PFSK-1 (cell line): ENCODE data around the gene ROBO1.
A peak's percentile ranks its signal among the peaks of the same experiment; 100 is the strongest.

Experiments
- FOXP2 ChIP-seq: optimal IDR thresholded peaks from 2 replicates; pipeline ENCODE3; 2011; ENCODE audit warnings: borderline replicate concordance, control low read depth, inconsistent platforms; ENCODE audit not compliant: insufficient read depth; ENCODE audit errors: extremely low read length, extremely low read depth
- POLR2AphosphoS5 ChIP-seq: IDR thresholded peaks from 2 replicates; pipeline ENCODE4 v1.6.1; 2012; ENCODE audit warnings: low read depth, mild to moderate bottlenecking, control low read depth, low read length, moderate library complexity
- SIN3A ChIP-seq: IDR thresholded peaks from 2 replicates; pipeline ENCODE4 v1.6.1; 2012; ENCODE audit warnings: mild to moderate bottlenecking, low read length, moderate library complexity, borderline replicate concordance; ENCODE audit not compliant: insufficient read depth
- TAF1 ChIP-seq: IDR thresholded peaks from 2 replicates; pipeline ENCODE4 v1.6.1; 2012; ENCODE audit warnings: low read length, control low read depth, borderline replicate concordance; ENCODE audit not compliant: insufficient read depth
- TF ChIP-seq, protein P1 (sequence below), 2 experiments: IDR thresholded peaks; 2 replicates each; pipeline versions ENCODE4 v1.6.1 to v1.8.0; 2011 to 2012; ENCODE audit warnings: low read depth in 2 of 2, low read length in 2 of 2, control low read depth in 1 of 2, inconsistent platforms in 1 of 2, mild to moderate bottlenecking in 1 of 2, moderate library complexity in 1 of 2; ENCODE audit not compliant: insufficient read depth in 1 of 2

ROBO1 gene

DNA sequence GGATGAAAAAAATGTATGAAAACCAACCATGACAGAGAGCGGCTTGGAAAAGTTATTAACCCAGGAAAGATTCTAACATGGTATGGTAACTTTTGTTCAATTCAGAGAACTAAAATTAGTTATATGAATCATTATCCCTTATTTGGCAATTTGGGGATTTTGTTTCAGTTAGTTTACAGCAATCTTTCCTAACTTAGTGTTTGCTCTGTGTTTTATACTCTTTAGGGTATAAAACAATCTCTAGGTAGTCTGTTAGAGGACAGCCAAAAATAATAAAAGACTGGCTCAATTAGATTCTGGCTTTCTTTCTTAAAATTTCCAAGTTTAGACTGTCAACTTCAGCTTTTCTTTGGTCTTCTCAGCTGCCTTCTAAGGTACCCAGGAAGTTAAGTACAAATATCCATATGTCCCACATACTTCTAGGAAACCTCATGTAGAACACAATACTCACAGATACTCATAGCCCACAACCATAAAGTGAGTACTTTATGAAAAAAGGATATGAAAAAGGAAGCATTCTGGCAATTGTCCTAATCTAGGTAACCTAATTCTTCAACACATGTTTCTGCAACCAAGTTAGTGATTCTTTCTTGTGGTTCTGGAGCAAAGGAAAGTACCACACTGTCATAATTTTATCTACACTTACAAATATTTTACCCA is 849.3 kb downstream of the ROBO1 start:
- TF ChIP-seq SIN3A (no peak), POLR2AphosphoS5 (no peak), FOXP2 (no peak)
- TF ChIP-seq, protein P1, sequence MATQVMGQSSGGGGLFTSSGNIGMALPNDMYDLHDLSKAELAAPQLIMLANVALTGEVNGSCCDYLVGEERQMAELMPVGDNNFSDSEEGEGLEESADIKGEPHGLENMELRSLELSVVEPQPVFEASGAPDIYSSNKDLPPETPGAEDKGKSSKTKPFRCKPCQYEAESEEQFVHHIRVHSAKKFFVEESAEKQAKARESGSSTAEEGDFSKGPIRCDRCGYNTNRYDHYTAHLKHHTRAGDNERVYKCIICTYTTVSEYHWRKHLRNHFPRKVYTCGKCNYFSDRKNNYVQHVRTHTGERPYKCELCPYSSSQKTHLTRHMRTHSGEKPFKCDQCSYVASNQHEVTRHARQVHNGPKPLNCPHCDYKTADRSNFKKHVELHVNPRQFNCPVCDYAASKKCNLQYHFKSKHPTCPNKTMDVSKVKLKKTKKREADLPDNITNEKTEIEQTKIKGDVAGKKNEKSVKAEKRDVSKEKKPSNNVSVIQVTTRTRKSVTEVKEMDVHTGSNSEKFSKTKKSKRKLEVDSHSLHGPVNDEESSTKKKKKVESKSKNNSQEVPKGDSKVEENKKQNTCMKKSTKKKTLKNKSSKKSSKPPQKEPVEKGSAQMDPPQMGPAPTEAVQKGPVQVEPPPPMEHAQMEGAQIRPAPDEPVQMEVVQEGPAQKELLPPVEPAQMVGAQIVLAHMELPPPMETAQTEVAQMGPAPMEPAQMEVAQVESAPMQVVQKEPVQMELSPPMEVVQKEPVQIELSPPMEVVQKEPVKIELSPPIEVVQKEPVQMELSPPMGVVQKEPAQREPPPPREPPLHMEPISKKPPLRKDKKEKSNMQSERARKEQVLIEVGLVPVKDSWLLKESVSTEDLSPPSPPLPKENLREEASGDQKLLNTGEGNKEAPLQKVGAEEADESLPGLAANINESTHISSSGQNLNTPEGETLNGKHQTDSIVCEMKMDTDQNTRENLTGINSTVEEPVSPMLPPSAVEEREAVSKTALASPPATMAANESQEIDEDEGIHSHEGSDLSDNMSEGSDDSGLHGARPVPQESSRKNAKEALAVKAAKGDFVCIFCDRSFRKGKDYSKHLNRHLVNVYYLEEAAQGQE (IDR thresholded peaks at IDR 0.05; ENCODE audit: insufficient read depth in 1 of 2, low read depth in 2 of 2, low read length in 2 of 2): no peak

DNA sequence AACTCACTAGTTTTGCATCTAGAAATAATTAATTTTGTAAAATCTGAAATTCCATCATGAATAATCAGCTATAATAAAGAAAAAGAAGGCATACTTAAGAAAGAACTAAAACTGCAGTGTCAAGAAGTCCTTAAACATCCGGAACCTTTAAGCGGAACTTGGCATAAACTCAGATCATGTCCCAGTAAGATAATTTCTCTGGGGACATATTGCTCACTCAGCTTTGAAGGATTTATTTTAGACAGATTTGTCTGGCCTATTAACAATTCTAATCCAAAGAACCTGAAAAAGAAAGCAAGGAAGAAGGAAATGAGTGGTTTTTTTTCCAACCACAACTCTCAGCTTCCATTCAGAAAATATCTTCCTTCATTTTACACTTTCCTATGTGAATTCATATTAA is 850.3 kb downstream of the ROBO1 start:
- TF ChIP-seq TAF1 (peak; percentile 40; the same call in 1 of the 2 replicates), FOXP2 (no peak), SIN3A (peak; percentile 92), POLR2AphosphoS5 (peak; percentile 44; the same call in 1 of the 2 replicates)

DNA sequence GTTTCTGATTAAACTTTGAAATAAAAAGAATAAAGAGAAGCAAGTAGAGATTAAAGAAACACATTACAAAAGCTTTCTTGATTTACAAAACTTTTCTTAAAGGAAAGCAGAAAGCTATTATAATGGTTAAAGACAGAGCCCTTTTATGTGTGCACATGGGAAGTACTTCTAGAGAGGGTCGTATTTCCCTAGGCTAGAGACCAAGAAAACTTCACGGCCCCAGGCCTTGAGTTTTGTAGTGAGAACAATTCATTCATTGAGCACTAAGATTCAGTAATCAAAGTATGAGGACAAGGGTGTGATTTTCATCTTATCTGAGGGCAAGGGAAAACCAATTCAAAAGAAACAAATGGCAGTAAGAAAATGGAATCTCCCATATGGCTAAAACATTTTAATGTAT is 854.1 kb downstream of the ROBO1 start:
- no peak for TF ChIP-seq TAF1
- TF ChIP-seq POLR2AphosphoS5: no peak
- TF ChIP-seq, protein P1 (IDR thresholded peaks at IDR 0.05; ENCODE audit: insufficient read depth in 1 of 2, low read depth in 2 of 2, low read length in 2 of 2): no peak
- no peak for TF ChIP-seq SIN3A
- TF ChIP-seq FOXP2: no peak

DNA sequence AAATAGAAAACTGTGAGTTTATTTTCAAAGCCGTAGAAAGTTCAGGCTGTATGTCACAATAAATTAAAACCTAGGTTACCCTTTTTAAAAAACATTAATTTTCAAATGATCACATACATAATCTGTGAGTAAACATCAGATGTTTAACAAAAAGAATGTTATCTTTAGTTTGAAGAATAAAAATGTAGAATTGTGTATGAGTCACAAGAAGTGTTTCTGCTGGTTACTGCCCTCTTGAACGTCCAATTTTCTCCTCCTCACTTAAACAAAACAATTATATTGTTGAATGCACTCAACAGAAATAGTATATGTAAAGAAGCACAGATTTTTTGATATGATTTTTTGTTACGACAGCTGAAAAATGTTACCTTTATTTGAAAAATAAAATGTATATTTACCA is 855.1 kb downstream of the ROBO1 start:
- TF ChIP-seq TAF1 (no peak), POLR2AphosphoS5 (no peak), FOXP2 (no peak)
- TF ChIP-seq, protein P1 (IDR thresholded peaks at IDR 0.05; ENCODE audit: insufficient read depth in 1 of 2, low read depth in 2 of 2, low read length in 2 of 2): no peak

DNA sequence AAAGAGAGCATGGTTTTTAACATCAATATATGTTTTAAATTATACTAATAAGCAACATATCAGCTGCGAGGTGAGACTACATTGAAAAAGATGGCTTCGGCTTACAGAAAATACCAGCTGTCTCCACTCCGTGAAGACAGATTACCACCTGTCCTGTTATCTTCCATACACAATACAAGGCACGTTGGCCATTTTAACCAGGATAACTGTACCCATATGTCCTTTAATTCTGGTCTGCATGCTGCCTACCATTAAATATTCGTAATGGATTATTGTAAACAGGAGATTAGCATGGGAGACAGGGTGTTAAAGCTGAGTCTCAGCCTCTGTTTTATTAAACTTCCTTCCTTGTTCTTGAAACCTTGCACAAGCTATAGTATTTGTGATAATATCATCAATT is 855.5 kb downstream of the ROBO1 start:
- no peak for TF ChIP-seq SIN3A
- TF ChIP-seq POLR2AphosphoS5: no peak
- TF ChIP-seq, protein P1 (IDR thresholded peaks at IDR 0.05; ENCODE audit: insufficient read depth in 1 of 2, low read depth in 2 of 2, low read length in 2 of 2): no peak
- no peak for TF ChIP-seq FOXP2
- TF ChIP-seq TAF1: no peak
